GM21717 (cell line): ENCODE measurements around the gene CCDC92.
"Not testable (repeated sequence)": the region's sequence is repeated elsewhere in the genome, so short reads cannot be mapped to it uniquely, and the experiment has no call there.

Experiments used
- ATAC-seq: cut with Tn5 transposase; IDR thresholded peaks from one replicate; pipeline ENCODE4 v1.9.1; 2021; ENCODE audit warnings: mild to moderate bottlenecking, moderate library complexity; ENCODE audit not compliant: unreplicated experiment

Gene CCDC92

DNA sequence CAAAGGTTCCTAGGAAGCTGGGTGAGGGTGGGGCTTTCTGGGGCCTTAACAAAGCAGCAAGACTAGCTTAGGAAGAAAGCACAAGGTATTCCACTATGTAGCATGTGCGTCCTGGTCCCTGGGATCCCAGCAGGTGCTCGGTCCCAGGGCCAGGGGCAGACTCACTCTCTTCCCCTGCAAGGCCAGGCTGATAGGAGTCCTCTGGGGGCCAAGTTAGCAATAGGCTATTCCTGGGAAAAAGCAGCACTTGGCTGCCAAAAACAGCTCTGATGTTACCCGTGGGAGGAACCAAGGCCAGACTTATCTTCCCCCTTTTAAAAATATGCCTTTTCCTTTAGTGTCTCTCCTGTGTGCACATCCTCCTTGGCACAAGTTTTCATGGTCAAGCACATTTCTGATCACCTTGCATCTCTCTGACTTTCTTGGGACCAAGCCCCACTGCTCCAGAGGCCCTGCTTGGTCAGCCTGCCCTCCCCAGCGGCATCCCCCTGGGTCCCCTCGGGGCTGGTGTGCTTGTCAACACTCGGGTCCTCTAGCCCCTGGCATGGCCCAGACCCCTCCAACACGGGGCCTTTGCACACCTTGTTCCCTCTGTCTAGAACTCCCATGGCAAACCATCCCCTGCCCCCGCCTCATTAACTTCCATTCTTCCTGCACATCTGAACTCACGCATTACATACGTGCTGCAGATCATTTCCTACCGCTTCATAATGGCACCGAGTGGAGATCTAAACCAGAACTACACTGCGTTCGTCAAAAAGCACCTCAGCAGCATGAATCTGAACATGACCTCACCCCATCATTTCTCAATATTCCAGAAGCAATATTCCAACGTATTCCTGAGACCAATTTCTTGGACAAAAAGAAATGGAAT lies 21.9 kb downstream of the CCDC92 start:
- ATAC-seq: no peak

DNA sequence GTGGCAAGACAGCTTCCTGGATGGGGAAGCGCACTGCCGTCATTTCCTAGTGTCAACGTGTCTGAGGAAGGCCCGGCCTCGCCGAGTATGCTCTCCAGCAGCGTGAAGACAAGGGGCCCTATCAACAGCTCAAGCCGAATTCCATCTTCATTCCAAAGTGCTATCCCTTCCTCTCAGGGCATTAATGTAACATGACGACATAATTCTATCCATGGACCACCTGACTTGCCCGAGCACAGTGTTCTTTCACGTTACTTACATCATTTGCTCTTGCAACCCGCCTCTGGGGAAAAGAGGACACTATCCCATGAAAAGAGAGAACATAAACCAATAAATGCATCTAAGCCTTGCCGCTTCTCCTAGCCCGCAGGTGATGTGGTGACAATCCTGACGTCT lies 22.9 kb downstream of the CCDC92 start:
- ATAC-seq: no peak

DNA sequence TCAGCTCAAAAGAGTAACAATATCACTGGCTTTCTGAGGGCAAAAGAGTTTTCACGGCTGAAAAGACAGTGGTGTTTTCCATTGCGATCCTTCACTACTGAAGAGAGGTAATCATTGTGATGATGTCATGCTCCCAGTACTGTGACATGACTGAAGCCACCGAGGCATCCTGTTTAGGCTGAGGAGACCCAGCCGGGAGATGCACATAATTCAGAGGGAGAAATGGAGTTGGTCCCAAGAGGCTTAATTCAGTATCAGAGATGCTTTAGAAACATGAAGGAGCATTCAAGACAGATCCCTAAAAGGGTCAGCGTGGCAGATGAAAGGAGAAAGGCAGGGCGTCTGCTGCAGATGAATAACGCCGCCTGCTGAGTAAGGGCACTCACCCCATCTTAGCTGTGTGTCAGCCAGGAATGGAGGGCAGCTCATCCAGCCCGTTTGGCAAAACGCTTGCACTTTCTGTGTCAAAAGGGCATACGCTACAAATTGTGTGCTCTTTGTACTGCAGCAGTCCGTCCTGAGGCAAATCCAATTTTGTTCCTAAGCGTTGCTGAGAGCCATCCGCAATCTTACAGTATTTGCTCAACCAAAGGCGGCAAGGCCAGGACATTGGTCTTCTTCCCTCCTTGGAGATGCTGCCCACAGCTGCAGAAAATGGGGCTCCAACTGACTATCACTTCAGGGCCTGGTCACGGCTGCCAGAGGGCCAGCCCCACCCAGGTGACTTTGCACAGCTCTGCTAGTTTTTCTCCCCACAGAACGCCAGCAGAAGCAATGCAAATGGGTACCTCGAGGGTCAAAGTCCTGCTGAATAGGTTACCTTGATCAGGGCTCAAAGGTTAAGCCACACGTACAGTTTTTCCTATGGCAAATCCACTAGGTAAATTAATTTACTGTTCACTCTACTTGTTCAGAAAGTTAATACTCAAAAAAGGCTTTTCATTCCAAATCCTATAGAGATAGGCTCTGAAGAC lies 23.5 kb downstream of the CCDC92 start:
- ATAC-seq: no peak

DNA sequence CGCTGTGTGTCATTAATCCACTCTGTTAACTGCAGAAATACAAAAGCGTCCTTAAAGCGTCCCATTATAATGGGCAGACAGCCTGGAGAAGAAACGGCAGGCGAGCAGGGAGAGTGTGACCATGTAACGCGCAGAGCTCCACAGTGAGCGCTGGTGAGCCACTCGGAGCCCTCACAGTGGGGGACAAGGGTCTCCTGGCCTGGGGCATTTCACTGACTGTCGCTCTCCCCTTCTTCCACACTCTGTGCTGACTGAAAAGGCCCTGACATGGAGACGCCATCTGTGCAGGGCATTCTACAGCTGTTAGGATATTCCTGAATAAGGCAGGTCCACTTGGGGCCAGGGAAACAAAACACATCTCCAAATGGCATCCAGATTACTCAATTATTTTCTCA lies 24.2 kb downstream of the CCDC92 start:
- no peak for ATAC-seq

DNA sequence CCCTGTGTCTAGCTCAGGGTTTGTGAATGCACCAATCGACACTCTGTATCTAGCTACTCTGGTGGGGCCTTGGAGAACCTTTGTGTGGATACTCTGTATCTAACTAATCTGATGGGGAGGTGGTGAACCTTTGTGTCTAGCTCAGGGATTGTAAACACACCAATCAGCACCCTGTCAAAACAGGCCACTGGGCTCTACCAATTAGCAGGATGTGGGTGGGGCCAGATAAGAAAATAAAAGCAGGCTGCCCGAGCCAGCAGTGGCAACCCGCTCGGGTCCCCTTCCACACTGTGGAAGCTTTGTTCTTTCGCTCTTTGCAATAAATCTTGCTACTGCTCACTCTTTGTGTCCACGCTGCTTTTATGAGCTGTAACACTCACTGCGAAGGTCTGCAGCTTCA lies 25.1 kb downstream of the CCDC92 start:
- not testable (repeated sequence) for ATAC-seq

DNA sequence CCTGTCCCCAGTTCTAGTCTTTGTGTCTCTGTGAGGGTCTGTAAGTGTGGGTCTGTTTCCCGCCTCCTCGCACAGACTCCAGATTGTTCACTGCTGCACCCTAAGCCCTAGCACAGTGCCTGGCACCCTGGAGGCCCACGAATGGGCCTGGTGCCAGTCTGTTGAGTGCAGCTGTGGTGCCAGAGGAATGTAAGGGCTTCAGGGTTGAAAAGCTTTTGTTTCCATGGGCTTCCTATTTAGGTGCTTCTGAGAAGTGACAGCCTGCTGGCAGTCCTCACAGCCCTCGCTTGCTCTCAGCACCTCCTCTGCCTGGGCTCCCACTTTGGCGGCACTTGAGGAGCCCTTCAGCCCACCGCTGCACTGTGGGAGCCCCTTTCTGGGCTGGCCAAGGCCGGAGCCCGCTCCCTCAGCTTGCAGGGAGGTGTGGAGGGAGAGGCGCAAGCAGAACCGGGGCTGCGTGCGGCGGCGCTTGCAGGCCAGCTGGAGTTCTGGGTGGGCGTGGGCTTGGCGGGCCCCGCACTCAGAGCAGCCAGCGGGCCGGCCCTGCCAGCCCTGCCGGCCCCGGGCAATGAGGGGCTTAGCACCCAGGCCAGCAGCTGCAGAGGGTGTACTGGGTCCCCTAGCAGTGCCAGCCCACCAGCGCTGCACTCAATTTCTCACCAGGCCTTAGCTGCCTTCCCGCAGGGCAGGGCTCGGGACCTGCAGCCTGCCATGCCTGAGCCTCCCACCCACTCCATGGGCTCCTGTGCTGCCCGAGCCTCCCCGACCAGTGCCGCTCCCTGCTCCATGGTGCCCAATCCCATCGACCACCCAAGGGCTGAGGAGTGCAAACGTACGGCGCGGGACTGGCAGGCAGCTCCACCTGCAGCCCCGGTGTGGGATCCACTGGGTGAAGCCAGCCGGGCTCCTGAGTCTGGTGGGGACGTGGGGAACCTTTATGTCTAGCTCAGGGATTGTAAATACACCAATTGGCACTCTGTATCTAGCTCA lies 25.8 kb downstream of the CCDC92 start:
- not testable (repeated sequence) for ATAC-seq

DNA sequence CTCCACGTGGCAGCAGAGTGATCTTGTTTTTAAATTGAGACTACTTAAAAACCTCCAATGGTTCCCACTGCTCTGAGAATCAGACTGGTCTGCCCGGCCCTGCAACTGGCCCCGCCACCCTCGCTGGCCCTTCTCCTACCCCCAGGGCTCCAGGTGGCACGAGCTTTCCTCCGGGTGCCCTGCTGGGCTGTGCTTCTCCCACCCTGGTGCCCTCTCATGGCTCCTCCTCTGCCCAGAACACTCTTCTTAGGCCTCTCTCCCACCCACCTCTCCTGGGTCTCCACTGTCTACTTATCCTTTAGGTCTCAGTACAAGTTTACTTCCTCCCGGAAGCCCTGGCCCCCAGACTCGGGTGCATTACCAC lies 26.5 kb downstream of the CCDC92 start:
- ATAC-seq: no peak

DNA sequence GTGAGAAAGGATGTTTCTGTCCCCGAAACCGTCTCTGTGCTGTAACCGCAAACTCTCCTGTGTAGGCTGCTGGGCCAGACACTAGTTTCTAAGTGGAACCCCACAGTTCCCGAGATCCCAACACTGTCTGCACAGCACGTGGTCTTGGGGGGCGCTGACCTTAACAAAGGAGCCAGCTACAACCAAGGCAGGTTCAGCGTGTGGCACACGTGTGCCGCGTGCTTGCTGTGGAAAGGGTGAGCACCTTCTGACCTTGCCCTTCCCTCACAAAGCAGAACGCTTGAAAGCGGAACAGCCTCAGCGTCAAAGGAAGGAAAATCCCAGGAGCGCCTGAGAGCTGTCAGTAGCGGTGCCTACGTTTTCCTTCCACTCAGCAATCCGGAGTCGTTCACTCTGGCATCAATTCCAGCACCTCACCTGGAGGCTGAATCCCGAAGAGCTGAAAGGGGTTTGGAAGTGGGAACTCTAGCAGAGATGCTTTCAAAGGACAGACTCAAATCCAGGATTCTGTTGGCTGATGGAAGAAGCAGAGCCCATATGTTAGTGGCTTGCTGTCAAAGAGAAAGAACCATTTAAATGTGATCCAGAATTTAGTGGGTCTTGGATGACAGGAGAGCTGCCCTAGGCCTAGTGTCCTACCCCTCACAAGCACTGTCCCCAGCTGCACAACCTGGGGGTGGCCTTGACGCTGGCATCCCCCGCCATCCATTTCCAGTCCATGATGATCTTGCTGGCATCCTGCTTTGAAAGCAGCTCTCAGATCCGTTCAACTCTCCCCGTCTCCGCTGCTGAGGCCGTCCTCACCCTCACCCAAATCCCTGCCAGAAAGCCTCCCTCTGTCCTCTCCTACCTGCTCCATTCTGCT lies 27.1 kb downstream of the CCDC92 start:
- ATAC-seq: no peak

DNA sequence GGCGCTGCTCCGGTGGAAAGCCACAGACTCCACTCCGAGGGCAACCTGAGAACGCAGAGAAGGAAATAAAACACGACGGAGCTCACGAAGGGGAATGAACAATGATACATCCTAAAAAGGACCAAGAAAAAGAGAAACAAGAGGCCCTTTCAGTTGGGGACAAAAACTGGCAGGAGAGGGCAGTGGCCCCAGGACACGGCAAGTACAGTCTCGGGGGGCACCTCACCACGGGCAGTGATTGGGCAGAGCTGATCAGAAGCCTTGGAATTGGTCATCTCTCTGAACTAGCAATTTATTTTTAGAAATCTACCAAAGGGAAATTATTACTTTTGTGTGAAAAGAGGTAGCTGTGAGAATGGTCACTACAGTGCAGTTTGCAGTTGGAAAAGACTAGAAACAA lies 27.9 kb downstream of the CCDC92 start:
- ATAC-seq: no peak

DNA sequence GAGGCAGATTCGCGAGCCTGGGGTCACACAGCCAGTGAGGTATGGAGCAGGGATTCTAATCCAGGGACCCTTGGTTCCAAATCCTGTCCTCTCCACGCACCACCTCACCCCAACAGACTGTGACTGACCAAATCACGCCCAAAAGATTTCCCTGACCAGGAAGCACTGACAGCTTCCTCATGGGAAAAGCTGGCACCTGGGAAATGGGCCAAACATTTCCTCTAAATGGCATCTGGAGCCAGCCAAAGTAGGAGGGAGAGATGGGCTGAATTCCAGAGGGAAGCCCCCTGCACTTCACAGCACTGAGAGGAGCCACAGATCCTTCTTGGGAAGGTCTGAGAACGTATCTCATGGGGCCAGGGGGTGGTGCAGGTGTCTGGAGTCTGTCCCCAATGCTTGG lies 28.8 kb downstream of the CCDC92 start:
- ATAC-seq: no peak

DNA sequence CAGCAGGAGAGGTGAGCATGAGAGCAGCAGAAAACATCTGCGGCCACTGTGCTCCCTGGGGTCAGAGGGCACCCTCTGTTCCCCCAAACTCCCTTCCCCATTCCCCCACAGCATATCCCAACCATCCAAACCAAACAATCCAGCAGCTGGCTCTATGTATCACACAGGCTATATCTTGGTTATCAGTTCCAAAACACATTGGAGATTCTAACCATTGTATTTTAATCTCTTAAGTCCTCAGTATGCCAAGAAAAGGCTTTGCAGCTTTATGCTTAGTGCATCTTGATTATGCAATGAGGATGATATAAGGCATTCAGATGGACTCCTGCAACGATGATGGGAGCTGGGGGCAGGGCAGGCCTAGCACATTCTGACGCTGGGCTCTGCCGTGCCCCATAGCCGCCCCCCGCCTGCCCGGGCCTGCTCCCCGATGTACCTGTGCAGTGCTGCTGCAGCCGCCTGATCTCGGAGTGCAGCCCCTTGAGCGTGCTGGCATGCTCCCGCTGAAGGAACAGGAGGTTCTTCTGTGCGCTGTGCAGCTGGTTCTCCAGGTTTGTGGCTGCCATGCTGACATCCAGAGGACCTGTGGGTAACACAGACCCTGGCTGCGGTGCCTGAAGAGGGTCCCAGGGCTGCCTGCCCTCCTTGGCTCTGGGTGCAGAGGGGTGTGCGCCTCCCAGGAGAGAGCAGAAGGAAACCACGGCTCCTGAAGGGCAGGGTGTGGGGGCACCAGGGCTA lies 29.6 kb downstream of the CCDC92 start:
- ATAC-seq: no peak

DNA sequence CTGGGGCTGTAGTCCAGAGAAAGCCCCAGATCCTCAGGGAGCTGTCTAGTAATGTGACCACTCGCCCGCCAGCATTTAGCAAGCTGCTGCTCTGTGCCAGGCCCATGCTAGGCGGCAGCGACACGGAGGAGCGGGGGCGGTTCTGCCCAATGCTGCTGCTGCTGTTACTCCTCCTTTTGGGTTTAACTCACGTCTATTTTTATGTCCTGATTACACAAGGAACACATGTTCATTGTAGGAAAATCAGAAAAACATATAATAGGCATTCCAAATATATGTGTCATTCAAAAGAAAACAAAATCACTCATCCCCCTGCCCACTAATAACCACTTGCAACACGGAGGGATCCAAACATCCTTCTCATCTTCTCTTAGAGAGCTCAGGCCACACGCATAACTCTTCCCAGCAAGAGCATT lies 30.4 kb downstream of the CCDC92 start:
- ATAC-seq: no peak

DNA sequence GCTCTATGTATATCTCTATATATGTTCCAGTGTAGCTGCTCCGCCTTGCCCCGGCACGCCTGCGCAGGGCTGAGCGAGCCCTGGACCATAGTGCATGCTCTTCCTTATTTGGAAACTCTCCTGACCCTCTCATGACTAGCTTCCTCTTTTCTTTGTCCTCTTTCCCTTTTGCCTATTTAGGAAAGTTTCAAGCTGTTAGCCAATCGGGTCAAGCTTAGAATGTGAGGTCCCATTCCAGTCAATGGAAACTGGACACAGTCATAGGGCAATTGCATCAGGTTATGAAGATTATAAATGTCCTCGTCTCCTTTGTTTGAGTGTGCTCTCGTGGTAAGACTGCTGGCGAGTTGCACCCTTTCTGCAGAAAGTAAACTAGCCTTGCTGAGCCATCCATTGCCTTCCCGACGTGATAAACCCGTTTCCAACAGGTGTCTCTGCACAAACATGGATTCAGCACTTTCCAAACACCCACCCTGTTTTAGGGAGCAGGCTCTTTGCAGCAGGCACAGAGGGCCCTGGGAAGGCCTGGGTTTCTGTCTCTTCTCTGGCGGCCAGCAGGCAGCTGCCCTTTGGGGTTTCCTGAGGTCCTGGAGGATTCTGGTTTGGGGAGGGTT lies 30.9 kb downstream of the CCDC92 start:
- no peak for ATAC-seq

DNA sequence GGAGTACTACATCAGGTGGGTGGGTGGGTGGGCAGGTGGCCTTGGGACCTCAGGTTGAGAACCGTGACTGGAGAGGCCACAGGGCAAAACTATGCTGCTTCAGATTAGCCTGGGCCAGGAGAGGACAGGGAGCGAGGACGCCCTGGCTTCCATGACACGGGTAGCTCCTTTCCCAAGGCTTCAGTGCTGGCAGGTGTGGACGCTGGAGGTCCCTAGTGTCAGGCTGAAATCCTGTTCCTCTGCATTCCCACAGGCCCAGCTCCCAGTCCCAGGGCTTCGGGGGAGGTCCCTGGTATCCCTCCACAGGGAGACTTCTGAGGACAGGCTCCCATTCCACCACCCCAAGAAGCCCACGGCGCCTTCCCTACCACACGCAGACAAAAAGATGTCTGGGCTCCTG lies 31.6 kb downstream of the CCDC92 start:
- no peak for ATAC-seq

DNA sequence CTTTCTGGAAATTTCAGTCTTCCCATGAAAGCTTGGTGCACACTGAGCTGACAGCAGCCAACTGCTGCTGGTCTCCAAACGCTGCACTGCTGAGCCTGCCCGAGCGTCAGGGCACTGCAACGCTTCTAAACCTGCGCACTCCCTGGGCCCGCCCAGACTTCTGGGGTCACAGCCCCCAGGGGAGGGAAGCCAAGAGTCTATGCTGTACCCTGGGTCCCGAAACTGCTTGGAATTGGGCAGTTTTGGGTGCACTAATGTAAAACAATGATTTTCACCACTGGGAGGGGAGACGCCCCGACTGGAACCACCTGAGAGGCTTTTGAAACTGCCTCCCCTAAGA lies 32.0 kb downstream of the CCDC92 start:
- ATAC-seq: no peak

DNA sequence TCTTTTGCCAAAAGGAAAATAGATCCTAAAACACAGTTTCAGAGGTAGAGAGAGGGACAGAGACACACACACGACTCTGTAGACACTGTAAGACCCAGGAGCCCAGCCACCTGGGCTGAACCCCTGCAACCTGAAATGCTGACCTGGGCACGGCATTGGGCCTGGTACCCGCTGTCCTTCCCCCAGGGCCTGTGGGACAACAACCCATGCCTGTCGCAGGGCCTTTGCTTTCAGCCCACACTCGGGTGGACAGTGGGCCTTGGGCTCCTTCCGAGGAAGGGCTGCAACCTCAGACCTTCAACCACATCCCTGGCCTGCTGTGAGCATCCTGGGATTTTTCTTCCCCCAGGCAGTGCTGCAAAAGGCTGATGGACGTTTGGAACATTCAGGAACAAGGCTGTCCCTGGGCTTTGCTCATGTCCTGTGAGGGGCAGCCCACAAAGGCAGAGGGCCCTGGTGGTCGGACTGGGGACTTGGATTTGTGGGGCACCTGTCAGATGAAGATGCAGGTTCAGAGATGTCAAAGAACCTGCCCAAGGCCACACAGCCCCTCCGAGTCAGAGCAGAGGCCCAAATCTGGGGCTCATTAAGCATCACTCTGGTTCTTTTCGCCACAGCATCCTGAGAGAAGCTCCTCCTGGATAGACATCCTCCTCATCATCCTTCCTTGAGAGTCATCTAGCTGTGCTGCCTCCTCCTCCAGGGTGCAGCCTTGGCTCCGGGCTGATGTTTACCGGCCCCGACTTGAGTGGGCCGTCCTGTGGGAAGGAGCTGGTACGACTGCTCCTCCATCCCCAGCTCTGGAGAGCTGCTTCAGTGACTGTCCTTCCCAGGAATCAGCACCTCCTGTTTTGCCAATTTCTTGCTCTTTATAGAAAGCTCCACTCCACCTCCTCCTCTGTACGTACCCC lies 32.7 kb downstream of the CCDC92 start:
- no peak for ATAC-seq

DNA sequence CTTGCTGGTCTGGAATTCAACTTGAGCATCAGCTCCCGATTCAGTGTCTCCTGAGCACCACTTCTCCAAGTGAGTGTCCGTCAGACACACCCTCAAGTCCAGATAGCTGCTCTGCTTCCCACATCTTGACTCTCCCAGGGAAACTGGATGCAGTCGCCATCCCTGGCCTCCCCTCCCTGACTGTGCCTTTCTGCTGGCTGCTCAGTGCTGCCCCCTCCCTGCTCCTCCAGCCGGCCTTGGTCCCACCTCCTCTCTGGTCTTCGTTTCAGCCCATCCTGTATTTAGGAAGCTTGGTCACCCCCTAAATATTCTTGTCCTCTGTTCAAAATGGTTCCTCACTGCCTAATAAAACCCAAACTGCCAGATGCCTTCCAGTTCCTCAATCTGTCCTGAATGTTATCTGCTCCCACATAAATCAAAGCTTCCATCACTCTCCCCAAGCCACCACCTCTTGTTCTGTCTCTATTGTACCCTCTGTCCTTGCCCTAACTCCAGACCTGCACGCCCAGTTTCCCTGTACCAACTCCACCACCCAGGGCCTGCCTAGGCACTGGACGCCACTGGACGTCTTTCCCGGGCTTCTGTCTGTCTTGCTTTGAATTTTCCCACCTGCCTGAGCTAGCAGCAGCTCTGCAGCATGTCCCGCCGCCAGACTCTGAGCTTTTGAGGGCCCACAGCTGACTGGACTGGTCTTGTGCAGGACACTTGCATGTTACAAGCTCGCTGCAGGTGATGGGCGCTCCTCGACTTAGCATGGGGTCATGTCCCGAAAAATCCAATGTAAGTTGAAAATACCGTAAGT lies 33.8 kb downstream of the CCDC92 start:
- no peak for ATAC-seq
